GM12801 (cell line): ENCODE results near the gene ATAD3C.

Source experiments
- CTCF ChIP-seq: IDR thresholded peaks from one replicate; pipeline ENCODE4 v1.5.1; 2011; ENCODE audit warnings: control low read depth; ENCODE audit not compliant: insufficient read length; ENCODE audit errors: extremely low read depth

Gene ATAD3C

DNA sequence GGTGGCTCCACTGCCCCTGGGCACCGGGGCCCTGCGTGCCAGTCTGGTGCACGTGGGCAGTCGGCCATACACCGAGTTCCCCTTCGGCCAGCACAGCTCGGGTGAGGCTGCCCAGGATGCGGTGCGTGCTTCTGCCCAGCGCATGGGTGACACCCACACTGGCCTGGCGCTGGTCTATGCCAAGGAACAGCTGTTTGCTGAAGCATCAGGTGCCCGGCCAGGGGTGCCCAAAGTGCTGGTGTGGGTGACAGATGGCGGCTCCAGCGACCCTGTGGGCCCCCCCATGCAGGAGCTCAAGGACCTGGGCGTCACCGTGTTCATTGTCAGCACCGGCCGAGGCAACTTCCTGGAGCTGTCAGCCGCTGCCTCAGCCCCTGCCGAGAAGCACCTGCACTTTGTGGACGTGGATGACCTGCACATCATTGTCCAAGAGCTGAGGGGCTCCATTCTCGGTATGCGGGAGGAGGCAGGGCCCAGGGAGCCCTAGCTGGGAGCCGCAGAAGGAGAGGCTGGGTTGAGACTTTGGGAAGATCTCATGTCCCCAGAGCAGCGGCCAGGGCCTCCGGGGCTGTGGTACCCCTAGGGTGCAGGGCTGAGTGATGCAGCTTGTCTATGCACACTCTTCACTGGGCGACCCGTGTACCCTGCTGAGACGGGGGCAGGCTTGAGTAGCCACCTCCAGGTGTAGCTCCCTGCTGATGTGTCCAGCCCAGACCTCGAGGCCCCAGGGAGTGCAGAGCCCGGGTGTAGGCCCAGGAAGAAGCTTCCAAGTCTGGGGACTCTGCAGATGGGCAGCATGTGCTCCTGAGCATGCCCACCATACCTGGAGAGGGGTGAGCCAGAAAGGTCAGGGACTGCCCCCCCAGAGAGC lies 12.2 kb upstream of the ATAD3C start:
- no peak for TF ChIP-seq CTCF

- TF ChIP-seq CTCF, result no peak
Observed at GRCh38 chr1:1437904-1438376, 11.5 kb upstream of the ATAD3C start.

DNA sequence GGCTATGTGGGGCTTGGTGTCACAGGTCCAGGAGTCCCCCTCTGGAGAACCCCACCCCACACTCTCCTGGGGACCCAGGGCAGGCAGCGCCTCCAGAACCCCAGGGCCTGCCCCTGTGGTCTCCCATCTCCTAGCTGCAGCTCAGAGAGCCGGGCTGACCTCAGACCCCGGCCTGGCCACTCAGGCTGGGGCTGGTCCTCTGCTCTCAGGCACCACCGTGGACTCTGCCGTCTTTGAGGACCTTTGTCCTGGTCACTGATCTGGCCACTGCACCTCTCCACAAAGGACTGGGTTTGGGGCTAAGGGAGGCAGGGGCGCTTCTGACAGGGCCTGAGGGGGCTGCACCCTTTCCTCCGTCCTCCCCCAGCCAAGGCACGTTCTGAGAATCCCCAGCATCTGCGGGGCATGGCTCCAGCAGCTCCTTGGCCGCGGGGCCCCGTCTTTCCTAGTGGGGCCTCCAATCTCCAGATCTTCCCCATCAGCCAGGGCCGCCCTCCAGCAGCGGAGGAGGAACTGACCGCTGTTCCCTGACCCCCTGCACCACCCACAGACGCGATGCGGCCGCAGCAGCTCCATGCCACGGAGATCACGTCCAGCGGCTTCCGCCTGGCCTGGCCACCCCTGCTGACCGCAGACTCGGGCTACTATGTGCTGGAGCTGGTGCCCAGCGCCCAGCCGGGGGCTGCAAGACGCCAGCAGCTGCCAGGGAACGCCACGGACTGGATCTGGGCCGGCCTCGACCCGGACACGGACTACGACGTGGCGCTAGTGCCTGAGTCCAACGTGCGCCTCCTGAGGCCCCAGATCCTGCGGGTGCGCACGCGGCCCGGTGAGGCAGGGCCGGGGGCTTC lies 10.7 kb upstream of the ATAD3C start:
- no peak for TF ChIP-seq CTCF

- TF ChIP-seq CTCF, result no peak
Observed at GRCh38 chr1:1439546-1440261, 9.8 kb upstream of the ATAD3C start.

DNA sequence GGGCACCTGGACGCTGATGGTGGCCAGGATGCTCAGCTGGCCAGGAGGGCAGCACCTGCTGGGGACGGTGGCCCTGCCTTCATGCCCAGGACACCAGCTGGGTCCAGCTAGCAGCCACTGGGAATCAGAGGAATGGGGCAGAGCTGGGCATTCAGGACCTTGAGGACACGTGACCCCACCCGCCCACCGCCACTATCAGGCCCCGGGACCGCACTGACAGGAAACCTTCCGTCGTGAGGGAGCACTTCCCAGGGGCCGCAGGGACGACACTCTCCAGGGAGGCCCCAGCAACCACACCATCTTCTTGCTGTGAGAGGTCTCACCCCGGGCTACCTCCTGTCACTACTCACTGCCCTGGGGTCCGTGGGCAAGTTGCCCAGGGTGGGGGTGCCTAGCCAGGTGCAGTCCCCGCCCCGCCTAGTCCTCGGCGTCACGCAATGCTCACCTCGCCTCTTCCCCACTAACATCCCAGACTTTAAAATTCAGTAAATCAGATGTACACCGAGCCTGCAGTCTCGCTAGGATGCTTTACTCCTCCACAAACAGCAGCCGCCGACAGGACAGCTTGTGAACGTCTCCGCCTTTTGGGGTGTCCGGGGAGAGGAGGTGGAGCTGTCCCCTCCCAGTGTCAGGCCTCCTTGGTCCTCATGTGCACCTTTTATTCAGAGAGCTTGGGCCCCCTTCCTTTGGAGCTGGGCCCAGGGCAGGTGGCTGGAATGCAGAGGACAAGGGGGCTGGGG lies 9.1 kb upstream of the ATAD3C start:
- TF ChIP-seq CTCF, result no peak

- no peak for TF ChIP-seq CTCF
Observed at GRCh38 chr1:1441002-1441888, 8.2 kb upstream of the ATAD3C start.
